Endothelial cell of umbilical vein (primary cell): ENCODE data around the gene AFP. TPM values are rescaled to one million over a fixed set of nuclear protein-coding genes. Genes with fewer than 3 reads are reported as not detected.

Experiments used
- BruUV-seq: library from RNA; stranded (reverse); fragments of 400-500 nt; replicated peaks from 2 replicates; lab custom pipeline; 2021; lab: Mats Ljungman, UMichigan
- CTCF ChIA-PET: fragments of 300-600, 350-600 bp; sonication (Branson Sonifier 250); formaldehyde crosslinking; loops from one replicate; lab custom pipeline; 2021; ENCODE audit warnings: antibody characterized with exemption, inconsistent platforms; lab: Charles Lee
- POLR2A ChIA-PET: fragments of 300-600, 350-600 bp; sonication (Branson Sonifier 250); formaldehyde crosslinking; loops from one replicate; lab custom pipeline; 2021; ENCODE audit warnings: antibody characterized with exemption, inconsistent platforms; lab: Charles Lee
- DNase-seq: peaks from one replicate; pipeline ENCODE4 v3.0.0-alpha.2; 2011; ENCODE audit warnings: low read depth, low spot score
- FAIRE-seq: peaks from 2 replicates; lab custom pipeline; 2011; peaks lifted over from hg19 to GRCh38; lab: Jason Lieb, UNC
- H2AFZ ChIP-seq: 2 replicates; pipeline ENCODE4 v1.6.0; 2012; ENCODE audit warnings: low read depth, low read length, control low read depth, inconsistent platforms
- H3K27ac ChIP-seq: 2 replicates; pipeline ENCODE4 v1.5.1; 2011; ENCODE audit warnings: low read depth, mild to moderate bottlenecking, control low read depth, low read length, moderate library complexity; ENCODE audit not compliant: insufficient read depth
- H3K27me3 ChIP-seq, 2 experiments: 2 replicates each; pipeline versions ENCODE4 v1.6.0 to v1.6.1; 2011; ENCODE audit warnings: low read length in 2 of 2, mixed read lengths in 1 of 2; ENCODE audit not compliant: control insufficient read depth in 2 of 2, insufficient read depth in 2 of 2
- H3K36me3 ChIP-seq, 2 experiments: 2 replicates in 1 of 2; 3 replicates in 1 of 2; pipeline ENCODE4 v1.5.1; 2011; ENCODE audit warnings: low read length in 2 of 2, mild to moderate bottlenecking in 1 of 2, moderate library complexity in 1 of 2; ENCODE audit not compliant: control insufficient read depth in 2 of 2, insufficient read depth in 2 of 2; ENCODE audit errors: extremely low read depth in 1 of 2
- H3K4me1 ChIP-seq: 3 replicates; pipeline ENCODE4 v1.5.1; 2011; ENCODE audit warnings: mild to moderate bottlenecking, low read length; ENCODE audit not compliant: control insufficient read depth, insufficient read depth; ENCODE audit errors: extremely low read depth
- H3K4me2 ChIP-seq: 2 replicates; pipeline ENCODE4 v1.6.1; 2011; ENCODE audit warnings: low read length, control low read depth, mixed read lengths; ENCODE audit not compliant: insufficient read depth
- H3K4me3 ChIP-seq, 3 experiments: fragments of 200-600 bp in 1 of 3; sonication (generic), shearing (Covaris generic) in 1 of 3; replicated peaks in 1 of 3; 2 replicates each; pipeline ENCODE4 v1.5.1; 2011 to 2016; ENCODE audit warnings: control low read depth in 3 of 3, low read length in 3 of 3, mild to moderate bottlenecking in 2 of 3, inconsistent platforms in 1 of 3, low read depth in 1 of 3, moderate library complexity in 1 of 3; ENCODE audit not compliant: insufficient read depth in 1 of 3
- H3K79me2 ChIP-seq: 2 replicates; pipeline ENCODE4 v1.6.0; 2012; ENCODE audit warnings: low read length, inconsistent platforms; ENCODE audit not compliant: control insufficient read depth, insufficient read depth
- H3K9ac ChIP-seq: replicated peaks from 2 replicates; pipeline ENCODE3; 2011; ENCODE audit warnings: low read length, control low read depth; ENCODE audit not compliant: insufficient read depth; ENCODE audit errors: extremely low read depth
- H3K9me1 ChIP-seq: replicated peaks from 3 replicates; pipeline ENCODE4 v1.6.0; 2011; ENCODE audit warnings: mild to moderate bottlenecking, low read length; ENCODE audit not compliant: control insufficient read depth, insufficient read depth; ENCODE audit errors: extremely low read depth
- H3K9me3 ChIP-seq: replicated peaks from 2 replicates; pipeline ENCODE4 v1.5.1; 2012; ENCODE audit warnings: low read length, inconsistent platforms; ENCODE audit not compliant: control insufficient read depth, insufficient read depth
- H4K20me1 ChIP-seq: replicated peaks from 2 replicates; pipeline ENCODE3; 2011; ENCODE audit warnings: mild to moderate bottlenecking, low read length; ENCODE audit not compliant: control insufficient read depth, insufficient read depth; ENCODE audit errors: extremely low read depth
- CTCF ChIP-seq, 2 donors: IDR thresholded peaks; 1 replicate in 1 of 2; 2 replicates in 1 of 2; pipeline ENCODE4 v1.5.1; 2011; ENCODE audit warnings: low read length in 2 of 2, mild to moderate bottlenecking in 2 of 2, moderate library complexity in 2 of 2, control low read depth in 1 of 2, inconsistent platforms in 1 of 2, low read depth in 1 of 2; ENCODE audit not compliant: insufficient read depth in 1 of 2; ENCODE audit errors: extremely low read depth in 1 of 2
- EZH2 ChIP-seq: IDR thresholded peaks from 2 replicates; pipeline ENCODE4 v1.6.1; 2012; ENCODE audit warnings: borderline replicate concordance, low read depth, mild to moderate bottlenecking, moderate library complexity, low read length, inconsistent platforms; ENCODE audit not compliant: severe bottlenecking
- FOS ChIP-seq: IDR thresholded peaks from 2 replicates; pipeline ENCODE4 v1.6.1; 2011; ENCODE audit warnings: mild to moderate bottlenecking, low read length, moderate library complexity, borderline replicate concordance; ENCODE audit not compliant: insufficient read depth
- GATA2 ChIP-seq: IDR thresholded peaks from 2 replicates; pipeline ENCODE4 v1.7.0; 2011; ENCODE audit warnings: low read depth, mild to moderate bottlenecking, moderate library complexity, mixed read lengths, low read length; ENCODE audit not compliant: insufficient read length, insufficient read depth
- JUN ChIP-seq: IDR thresholded peaks from 2 replicates; pipeline ENCODE4 v1.6.1; 2011; ENCODE audit warnings: borderline replicate concordance, low read depth; ENCODE audit not compliant: insufficient read length, insufficient read depth
- MYC ChIP-seq: IDR thresholded peaks from one replicate; pipeline ENCODE4 v1.6.1; 2011; ENCODE audit warnings: mild to moderate bottlenecking, low read depth, low read length
- POLR2A ChIP-seq: IDR thresholded peaks from 2 replicates; pipeline ENCODE4 v1.6.1; 2012; ENCODE audit warnings: low read depth, mild to moderate bottlenecking, control low read depth, low read length
- POLR2AphosphoS5 ChIP-seq: IDR thresholded peaks from 2 replicates; pipeline ENCODE4 v1.6.1; 2012; ENCODE audit warnings: low read depth, mild to moderate bottlenecking, control low read depth, low read length, moderate library complexity; ENCODE audit not compliant: insufficient read depth
- dilution Hi-C: fragments of 300-500 bp; cut with MboI; formaldehyde crosslinking; loops from one replicate; pipeline ENCODE4 v1.15.0; 2019; ENCODE audit warnings: low sequenced_read_pairs; ENCODE audit not compliant: extremely low pct_ligation_motif_present
- intact Hi-C: fragments of 100-400 bp; cut with micrococcal nuclease; formaldehyde crosslinking; loops from one replicate; pipeline ENCODE4 v1.10.0; 2022
- polyA plus RNA-seq, 4 experiments: library from polyadenylated mRNA; depleted of rRNA in 3 of 4; stranded (reverse) in 3 of 4; unstranded in 1 of 4; fragments of >200 nt; gene quantifications; 2 replicates each; pipeline versions ENCODE4 v1.2.1 to v1.2.3, GENCODE V29; 2011 to 2012; ENCODE audit warnings: missing spikeins in 1 of 4
- total RNA-seq: library from RNA; stranded (reverse); gene quantifications from 2 replicates; pipeline ENCODE4 v1.2.3, GENCODE V29; 2021
- TF ChIP-seq, protein P1 (sequence below): IDR thresholded peaks from 2 replicates; pipeline ENCODE4 v1.6.1; 2011; ENCODE audit not compliant: insufficient read depth, insufficient read length

The AFP gene
- total and polyA plus RNA-seq, 2 donors (not counting 3 experiments of a cell fraction or from before 2014, with no cell fraction given) = not detected

- H3K27me3 ChIP-seq = peaks cover 0 to 6% of the 10 kb centered on the region in 2 experiments
- H4K20me1 ChIP-seq = no peaks in the 10 kb centered on the region
- POLR2A ChIA-PET = no interaction called here
- no peaks in the 10 kb centered on the region for H3K79me2 ChIP-seq
- intact Hi-C loops = no loop called here
- H2AFZ ChIP-seq = no peak overlapping the region
- H3K9me3 ChIP-seq = no peaks in the 10 kb centered on the region
- no peak overlapping the region for H3K9ac ChIP-seq
- dilution Hi-C loops = no loop called here
- H3K4me2 ChIP-seq = no peak overlapping the region
- FAIRE-seq (no peak), DNase-seq (no peak)
- no peak overlapping the region for H3K27ac ChIP-seq
- no peaks in the 10 kb centered on the region for H3K9me1 ChIP-seq
- no peak for TF ChIP-seq POLR2A
- TF ChIP-seq JUN = no peak
- no peak for TF ChIP-seq EZH2
- no peak for TF ChIP-seq POLR2AphosphoS5
- TF ChIP-seq MYC = no peak
- TF ChIP-seq CTCF (IDR thresholded peaks at IDR 0.05; ENCODE audit: extremely low read depth in 1 of 2, insufficient read depth in 1 of 2, low read depth in 1 of 2, low read length in 2 of 2) = no peak
- TF ChIP-seq, protein P1, sequence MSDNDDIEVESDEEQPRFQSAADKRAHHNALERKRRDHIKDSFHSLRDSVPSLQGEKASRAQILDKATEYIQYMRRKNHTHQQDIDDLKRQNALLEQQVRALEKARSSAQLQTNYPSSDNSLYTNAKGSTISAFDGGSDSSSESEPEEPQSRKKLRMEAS = no peak
- no peak for TF ChIP-seq FOS
- no peak for TF ChIP-seq GATA2
- no peak overlapping the region for H3K4me3 ChIP-seq
- CTCF ChIA-PET = interaction anchor here (1.4 kb wide), 1 partner anchor 40 kb away, joined by 3 read pairs; no protein-coding TSS in a partner anchor
- no peaks in the 10 kb centered on the region for H3K36me3 ChIP-seq
- H3K4me1 ChIP-seq = no peaks in the 10 kb centered on the region
- BruUV-seq = no TSS peak
These were observed 29.5 kb upstream of the AFP start for GRCh38 chr4:73406548-73406875.
